H1 (cell line): Measurements from ENCODE around the gene CEP57. TPM values are rescaled to one million over a fixed set of nuclear protein-coding genes. Genes with fewer than 3 reads are reported as not detected.

ENCODE experiments used
- CTCF ChIA-PET: fragments of 300-600 bp; sonication (Branson Sonifier 250); formaldehyde crosslinking; loops from one replicate; lab custom pipeline; 2021; ENCODE audit not compliant: partially characterized antibody; lab: Charles Lee
- POLR2A ChIA-PET: fragments of 300-600 bp; sonication (Branson Sonifier 250); formaldehyde crosslinking; loops from one replicate; lab custom pipeline; 2021; ENCODE audit warnings: inconsistent platforms; ENCODE audit not compliant: partially characterized antibody; lab: Charles Lee
- DNase-seq, 2 experiments: peaks; one replicate each; pipeline versions ENCODE4 v3.0.0 to v3.0.0-alpha.2; 2010 to 2022; ENCODE audit warnings: low spot score in 2 of 2, low read depth in 1 of 2, mixed read lengths in 1 of 2
- FAIRE-seq: peaks from 2 replicates; lab custom pipeline; 2011; peaks lifted over from hg19 to GRCh38; lab: Jason Lieb, UNC
- H2AFZ ChIP-seq: 2 replicates; pipeline ENCODE4 v1.8.1; 2012; ENCODE audit warnings: low read length, inconsistent platforms
- H2AK5ac ChIP-seq: 2 replicates; pipeline ENCODE4 v1.6.1; 2013; ENCODE audit warnings: low read depth, low read length
- H2BK120ac ChIP-seq: replicated peaks from 2 replicates; pipeline ENCODE3; 2013; ENCODE audit warnings: low read depth, low read length, inconsistent platforms
- H2BK12ac ChIP-seq: 2 replicates; pipeline ENCODE4 v1.6.1; 2013; ENCODE audit warnings: low read depth, low read length
- H2BK15ac ChIP-seq: 2 replicates; pipeline ENCODE4 v1.6.1; 2013; ENCODE audit warnings: low read length
- H2BK20ac ChIP-seq: 2 replicates; pipeline ENCODE4 v1.6.1; 2013; ENCODE audit warnings: low read length
- H2BK5ac ChIP-seq: 2 replicates; pipeline ENCODE4 v1.6.1; 2013; ENCODE audit warnings: low read depth, low read length
- H3K14ac ChIP-seq: 2 replicates; pipeline ENCODE4 v1.6.1; 2013; ENCODE audit warnings: inconsistent platforms; ENCODE audit not compliant: insufficient read length
- H3K18ac ChIP-seq: 2 replicates; pipeline ENCODE4 v1.6.1; 2013; ENCODE audit warnings: low read length; ENCODE audit errors: extremely low read depth
- H3K23ac ChIP-seq: 2 replicates; pipeline ENCODE4 v1.6.1; 2013; ENCODE audit warnings: inconsistent platforms; ENCODE audit not compliant: insufficient read length
- H3K23me2 ChIP-seq: 2 replicates; pipeline ENCODE4 v1.6.1; 2013; ENCODE audit warnings: low read depth, low read length
- H3K27ac ChIP-seq: 2 replicates; pipeline ENCODE4 v1.6.1; 2011; ENCODE audit warnings: low read depth, low read length, inconsistent platforms
- H3K27me3 ChIP-seq, 4 experiments: replicated peaks in 1 of 4; 1 replicate in 1 of 4; 2 replicates in 3 of 4; pipeline versions ENCODE4 v1.6.1 to v1.8.1; 2011 to 2013; ENCODE audit warnings: low read length in 3 of 4, mild to moderate bottlenecking in 3 of 4, inconsistent platforms in 2 of 4, mixed read lengths in 2 of 4, moderate library complexity in 1 of 4; ENCODE audit not compliant: control insufficient read depth in 3 of 4, insufficient read depth in 3 of 4; ENCODE audit errors: extremely low read depth in 1 of 4
- H3K36me3 ChIP-seq, 4 experiments: 2 replicates each; pipeline versions ENCODE4 v1.6.1 to v1.8.1; 2011 to 2013; ENCODE audit warnings: mild to moderate bottlenecking in 4 of 4, low read length in 3 of 4, moderate library complexity in 2 of 4, control low read depth in 1 of 4, inconsistent platforms in 1 of 4; ENCODE audit not compliant: insufficient read depth in 4 of 4, control insufficient read depth in 2 of 4
- H3K4ac ChIP-seq: replicated peaks from 2 replicates; pipeline ENCODE3; 2013; ENCODE audit warnings: low read length, low read depth, mixed read lengths, inconsistent platforms; ENCODE audit not compliant: insufficient read length
- H3K4me1 ChIP-seq, 4 experiments: replicated peaks in 1 of 4; 1 replicate in 1 of 4; 2 replicates in 3 of 4; pipeline versions ENCODE4 v1.6.1 to v1.8.1; 2011 to 2013; ENCODE audit warnings: low read length in 3 of 4, inconsistent platforms in 2 of 4, mixed read lengths in 1 of 4; ENCODE audit not compliant: insufficient read depth in 4 of 4, control insufficient read depth in 3 of 4
- H3K4me2 ChIP-seq, 2 experiments: 2 replicates each; pipeline versions ENCODE4 v1.6.1 to v1.8.1; 2011 to 2013; ENCODE audit warnings: low read depth in 2 of 2, low read length in 2 of 2, control low read depth in 1 of 2, inconsistent platforms in 1 of 2, mild to moderate bottlenecking in 1 of 2; ENCODE audit not compliant: insufficient read depth in 1 of 2
- H3K4me3 ChIP-seq, 4 experiments: fragments of 200-600, 300-600 bp in 1 of 4; sonication (generic), shearing (Covaris generic), sonication (Bioruptor Twin) in 1 of 4; 2 replicates each; pipeline versions ENCODE4 v1.5.1 to v1.8.1; 2011 to 2016; ENCODE audit warnings: low read length in 4 of 4, low read depth in 3 of 4, control low read depth in 2 of 4, inconsistent platforms in 2 of 4, mild to moderate bottlenecking in 2 of 4, mixed read lengths in 1 of 4, moderate library complexity in 1 of 4; ENCODE audit not compliant: insufficient read depth in 2 of 4; ENCODE audit errors: extremely low read depth in 1 of 4
- H3K56ac ChIP-seq: replicated peaks from 2 replicates; pipeline ENCODE3; 2013; ENCODE audit warnings: low read depth, mild to moderate bottlenecking, mixed read lengths, low read length, inconsistent platforms; ENCODE audit not compliant: insufficient read length
- H3K79me1 ChIP-seq: 2 replicates; pipeline ENCODE4 v1.6.1; 2013; ENCODE audit warnings: low read depth, low read length, control low read depth
- H3K79me2 ChIP-seq, 2 experiments: 2 replicates each; pipeline versions ENCODE4 v1.6.1 to v1.8.1; 2012 to 2013; ENCODE audit warnings: low read length in 2 of 2, mild to moderate bottlenecking in 2 of 2, inconsistent platforms in 1 of 2; ENCODE audit not compliant: insufficient read depth in 2 of 2, control insufficient read depth in 1 of 2
- H3K9ac ChIP-seq, 4 experiments: replicated peaks in 1 of 4; 1 replicate in 1 of 4; 2 replicates in 3 of 4; pipeline versions ENCODE4 v1.6.1 to v1.8.1; 2011 to 2013; ENCODE audit warnings: low read depth in 3 of 4, low read length in 3 of 4, control low read depth in 2 of 4, mild to moderate bottlenecking in 2 of 4, moderate library complexity in 2 of 4, inconsistent platforms in 1 of 4; ENCODE audit errors: extremely low read depth in 1 of 4
- H3K9me3 ChIP-seq, 2 experiments: 2 replicates each; pipeline versions ENCODE4 v1.6.1 to v1.8.1; 2012 to 2013; ENCODE audit warnings: mild to moderate bottlenecking in 2 of 2, moderate library complexity in 2 of 2, control low read depth in 1 of 2, inconsistent platforms in 1 of 2, low read depth in 1 of 2, low read length in 1 of 2, mixed read lengths in 1 of 2; ENCODE audit not compliant: insufficient read depth in 2 of 2
- H4K20me1 ChIP-seq, 2 experiments: replicated peaks in 1 of 2; 2 replicates each; pipeline versions ENCODE3 to v1.8.1; 2011 to 2013; ENCODE audit warnings: inconsistent platforms in 2 of 2, low read length in 2 of 2, mild to moderate bottlenecking in 1 of 2; ENCODE audit not compliant: insufficient read depth in 2 of 2, control insufficient read depth in 1 of 2
- H4K5ac ChIP-seq: 2 replicates; pipeline ENCODE4 v1.6.1; 2013; ENCODE audit warnings: low read length, low read depth, mixed read lengths, inconsistent platforms; ENCODE audit not compliant: insufficient read length
- H4K8ac ChIP-seq: 2 replicates; pipeline ENCODE4 v1.8.0; 2013; ENCODE audit warnings: mild to moderate bottlenecking, moderate library complexity, low read length, inconsistent platforms; ENCODE audit not compliant: insufficient read depth; ENCODE audit errors: extremely low read depth
- H4K91ac ChIP-seq: replicated peaks from 2 replicates; pipeline ENCODE3; 2013; ENCODE audit warnings: low read length, mixed read lengths, inconsistent platforms; ENCODE audit not compliant: insufficient read length
- CTBP2 ChIP-seq: IDR thresholded peaks from 2 replicates; pipeline ENCODE4 v1.7.0; 2011; ENCODE audit warnings: borderline replicate concordance, mild to moderate bottlenecking, moderate library complexity, mixed read lengths, low read length; ENCODE audit not compliant: insufficient read depth, insufficient read length
- GTF2F1 ChIP-seq: IDR thresholded peaks from 2 replicates; pipeline ENCODE4 v1.6.1; 2012; ENCODE audit warnings: low read depth, low read length, improper control_type of control experiment, borderline replicate concordance
- RAD21 ChIP-seq, 2 experiments: IDR thresholded peaks in 1 of 2; conservative IDR thresholded peaks in 1 of 2; 2 replicates each; pipeline ENCODE4 v1.6.1; 2011; ENCODE audit warnings: low read depth in 2 of 2, low read length in 2 of 2, improper control_type of control experiment in 1 of 2, inconsistent platforms in 1 of 2, mild to moderate bottlenecking in 1 of 2, moderate library complexity in 1 of 2
- SAP30 ChIP-seq: fragments of 300-600 bp; sonication (generic); IDR thresholded peaks from 2 replicates; pipeline ENCODE4 v1.7.1; 2012; ENCODE audit warnings: low read length, moderate library complexity, mild to moderate bottlenecking, inconsistent platforms; ENCODE audit not compliant: insufficient read depth, insufficient replicate concordance
- SP4 ChIP-seq: IDR thresholded peaks from 2 replicates; pipeline ENCODE4 v1.6.1; 2012; ENCODE audit warnings: low read length, inconsistent platforms
- TAF1 ChIP-seq: IDR thresholded peaks from 2 replicates; pipeline ENCODE4 v1.6.1; 2011; ENCODE audit warnings: mild to moderate bottlenecking, low read depth, low read length
- TAF7 ChIP-seq: optimal IDR thresholded peaks from 2 replicates; pipeline ENCODE3; 2011; ENCODE audit warnings: low read depth, mild to moderate bottlenecking, inconsistent platforms, low read length, moderate library complexity, borderline replicate concordance
- WGBS, 2 experiments: shearing (Covaris generic) in 1 of 2; methylation state at CpG; one replicate each; pipeline versions ENCODE4 v1.1.6 to v1.1.7; 2013 to 2015; ENCODE audit warnings: low lambda C conversion rate in 2 of 2, mixed read lengths in 2 of 2, inconsistent platforms in 1 of 2, low coverage in 1 of 2, missing lambda C conversion rate in 1 of 2; ENCODE audit not compliant: insufficient replicate concordance in 2 of 2, insufficient coverage in 1 of 2, insufficient read length in 1 of 2; ENCODE audit errors: extremely low coverage in 1 of 2, missing lambda C conversion rate in 1 of 2; 5-methylcytosine and 5-hydroxymethylcytosine counted together
- polyA plus RNA-seq, 7 experiments: library from polyadenylated mRNA; depleted of rRNA in 3 of 7; stranded (reverse) in 5 of 7; unstranded in 2 of 7; fragments of >200 nt in 5 of 7; fragments of 200-250 nt in 2 of 7; gene quantifications; 1 replicate in 5 of 7; 2 replicates in 1 of 7; 4 replicates in 1 of 7; pipeline versions ENCODE4 v1.2.1 to v1.2.3, GENCODE V29; 2011 to 2013; ENCODE audit warnings: missing spikeins in 2 of 7, mixed read lengths in 2 of 7
- total RNA-seq: library from RNA; stranded (reverse); fragmentation: NEBNext Ultra II Directional; extraction: Animal tissue kit (Norgen Biotek cat#: 25700); gene quantifications from 2 replicates; pipeline ENCODE4 v1.2.1, GENCODE V29; 2021
- TF ChIP-seq, protein P1 (sequence below), 3 experiments: IDR thresholded peaks; 1 replicate in 2 of 3; 2 replicates in 1 of 3; pipeline versions ENCODE4 v1.5.1 to v1.6.1; 2011; ENCODE audit warnings: low read length in 3 of 3, mild to moderate bottlenecking in 3 of 3, inconsistent platforms in 2 of 3, low read depth in 1 of 3, moderate library complexity in 1 of 3; ENCODE audit not compliant: insufficient read depth in 1 of 3; ENCODE audit errors: control extremely low read depth in 1 of 3

Gene CEP57
- total and polyA plus RNA-seq, 2 of the 8 experiments (the other 6 are each of a cell fraction or from before 2014, with no cell fraction given), result 26.3 to 72.7 TPM

DNA sequence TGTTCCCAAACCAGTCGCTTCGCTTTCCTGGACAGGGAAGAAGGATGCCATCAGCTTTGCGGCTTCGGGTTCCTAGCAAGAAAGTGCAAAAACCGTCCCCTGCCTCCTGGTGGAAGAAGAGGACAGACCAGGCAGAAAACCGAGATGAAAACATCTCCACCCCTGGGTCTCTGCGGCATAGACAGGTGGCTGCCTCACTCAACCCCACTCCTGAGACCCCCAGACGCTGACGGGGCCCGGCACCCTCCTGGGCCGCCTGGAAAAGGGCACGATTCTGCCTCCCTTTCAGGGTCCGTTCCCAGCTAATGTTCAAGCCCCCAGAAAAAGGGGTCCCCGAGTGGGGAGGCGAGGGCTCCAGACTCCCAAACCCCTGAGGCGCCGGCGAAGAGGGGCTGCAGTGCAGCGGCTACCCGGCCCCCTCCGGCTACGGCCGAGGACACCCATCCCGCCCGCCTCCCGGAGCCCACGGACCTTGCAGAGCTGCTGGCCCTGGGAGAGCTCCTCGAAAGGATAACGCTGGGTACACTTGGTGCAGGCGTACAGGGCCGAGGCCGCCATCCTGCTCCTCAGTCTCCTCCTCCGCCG lies 1.3 kb upstream of the CEP57 start:
- Histone ChIP-seq H3K27ac (peak overlapping the region; percentile 98), H2AFZ (no peak overlapping the region), H3K79me2 (peaks cover 15 to 49% of the 10 kb centered on the region in 2 experiments), H4K8ac (peak overlapping the region; percentile 95), H3K4me2 (peak overlapping the region; percentile 68 to 76), H2BK20ac (no peak overlapping the region), H3K23ac (no peak overlapping the region), H4K20me1 (peaks cover 0 to 7% of the 10 kb centered on the region in 2 experiments), H3K23me2 (peaks cover 6% of the 10 kb centered on the region), H4K91ac (no peak overlapping the region), H3K4me1 (peaks cover 0 to 9% (median 0%) of the 10 kb centered on the region in 4 experiments; a peak in 1 of 7 replicates), H3K4me3 (peak overlapping the region; percentile 84 to 95 (median 92)), H3K18ac (no peak overlapping the region), H4K5ac (peak overlapping the region; percentile 55), H2BK120ac (no peak overlapping the region), H3K36me3 (peaks cover 6 to 31% (median 15%) of the 10 kb centered on the region in 4 experiments; a peak in 6 of 8 replicates), H3K9ac (peak overlapping the region; percentile 93 to 99 (median 98)), H2BK12ac (no peak overlapping the region), H3K9me3 (no peaks in the 10 kb centered on the region), H2AK5ac (no peak overlapping the region), H3K14ac (no peak overlapping the region), H3K27me3 (no peaks in the 10 kb centered on the region), H2BK15ac (no peak overlapping the region), H2BK5ac (peak overlapping the region; percentile 97), H3K56ac (peak overlapping the region; percentile 47), H3K79me1 (no peaks in the 10 kb centered on the region), H3K4ac (no peak overlapping the region)
- DNase-seq (peak in 1 of 2 experiments; percentile 2), FAIRE-seq (no peak)
- 3% methylated on average over 25 of the region's 34 CpGs; no CpG with 5 or more reads in 1 of the 2 experiments for WGBS, 2 experiments
- ChIA-PET POLR2A (interaction anchor here (0.8 to 2.9 kb wide), 12 partner anchors 11 to 639 kb away, joined by 3 to 20 read pairs (median 4); partner anchors contain the start of genes CCDC82 and JRKL), CTCF (interaction anchor here (0.6 to 1.5 kb wide), 10 partner anchors 9 to 646 kb away, joined by 3 to 6 read pairs (median 4); no protein-coding TSS in a partner anchor)
- TF ChIP-seq TAF7, result no peak
- peak; percentile 63; the same call in 1 of the 2 replicates for TF ChIP-seq TAF1
- TF ChIP-seq CTBP2, result no peak
- TF ChIP-seq SAP30, result peak; percentile 59
- TF ChIP-seq RAD21 (IDR thresholded peaks at IDR 0.05 in 1 of 2, conservative IDR thresholded peaks at IDR 0.05 in 1 of 2; ENCODE audit: low read depth in 2 of 2, low read length in 2 of 2), result peak; percentile 12 to 13; a peak in 1 of 4 replicates
- TF ChIP-seq GTF2F1, result no peak
- TF ChIP-seq, protein P1, sequence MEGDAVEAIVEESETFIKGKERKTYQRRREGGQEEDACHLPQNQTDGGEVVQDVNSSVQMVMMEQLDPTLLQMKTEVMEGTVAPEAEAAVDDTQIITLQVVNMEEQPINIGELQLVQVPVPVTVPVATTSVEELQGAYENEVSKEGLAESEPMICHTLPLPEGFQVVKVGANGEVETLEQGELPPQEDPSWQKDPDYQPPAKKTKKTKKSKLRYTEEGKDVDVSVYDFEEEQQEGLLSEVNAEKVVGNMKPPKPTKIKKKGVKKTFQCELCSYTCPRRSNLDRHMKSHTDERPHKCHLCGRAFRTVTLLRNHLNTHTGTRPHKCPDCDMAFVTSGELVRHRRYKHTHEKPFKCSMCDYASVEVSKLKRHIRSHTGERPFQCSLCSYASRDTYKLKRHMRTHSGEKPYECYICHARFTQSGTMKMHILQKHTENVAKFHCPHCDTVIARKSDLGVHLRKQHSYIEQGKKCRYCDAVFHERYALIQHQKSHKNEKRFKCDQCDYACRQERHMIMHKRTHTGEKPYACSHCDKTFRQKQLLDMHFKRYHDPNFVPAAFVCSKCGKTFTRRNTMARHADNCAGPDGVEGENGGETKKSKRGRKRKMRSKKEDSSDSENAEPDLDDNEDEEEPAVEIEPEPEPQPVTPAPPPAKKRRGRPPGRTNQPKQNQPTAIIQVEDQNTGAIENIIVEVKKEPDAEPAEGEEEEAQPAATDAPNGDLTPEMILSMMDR (IDR thresholded peaks at IDR 0.05; ENCODE audit: control extremely low read depth in 1 of 3, insufficient read depth in 1 of 3, low read depth in 1 of 3, low read length in 3 of 3), result peak; percentile 31 to 49 (median 42); a peak in 3 of 4 replicates
- no peak for TF ChIP-seq SP4
